ENCODE results near the gene SOCS3. TPM values are rescaled to one million over a fixed set of nuclear protein-coding genes. Genes with fewer than 3 reads are reported as not detected.

Gene SOCS3
- total RNA-seq, 2 experiments from 2014 or later, result 281 to 290 TPM

DNA sequence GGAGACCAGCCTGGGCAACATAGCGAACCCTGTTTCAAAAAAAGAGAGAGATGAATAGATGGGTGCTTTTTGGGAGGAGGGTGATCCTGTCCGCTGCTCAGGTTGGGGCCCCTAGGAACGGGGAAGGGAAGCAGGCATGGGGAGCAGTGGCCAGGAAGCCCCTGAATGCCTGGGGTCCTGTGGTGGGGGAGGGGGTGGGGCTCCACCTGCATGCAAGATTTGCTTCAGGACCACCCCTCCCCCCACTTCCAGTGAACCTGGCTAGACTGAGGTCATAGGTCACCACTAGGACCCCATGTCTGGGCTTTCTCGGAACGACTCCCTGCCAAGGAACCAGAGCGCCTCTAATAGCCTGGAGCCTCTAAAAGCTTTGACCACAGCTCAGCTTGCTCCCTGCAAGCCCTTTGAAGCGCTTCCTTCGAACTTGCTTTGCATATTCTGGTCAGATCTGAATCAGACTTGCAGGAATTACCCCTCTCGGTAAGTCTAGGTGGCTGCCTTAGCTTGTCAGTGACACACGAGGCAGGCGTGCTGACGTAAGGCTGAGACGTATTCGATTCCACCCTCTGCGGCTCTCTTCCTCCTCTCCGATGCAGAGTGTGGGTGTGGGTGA lies 3.7 kb downstream of the SOCS3 start:
- H3K4me1 Mint-ChIP-seq (ENCODE audit: low read depth), result peaks cover 47% of the 10 kb centered on the region
- H3K27me3 Mint-ChIP-seq (ENCODE audit: low read depth), result no peaks in the 10 kb centered on the region
- H3K27ac Mint-ChIP-seq, result peak overlapping the region; percentile 98
- intact Hi-C loops (cut with micrococcal nuclease), result loop anchor here (1.0 to 5.0 kb wide), 7 partner anchors 13 to 421 kb away; partner anchors contain the start of gene TMC6
- no peaks in the 10 kb centered on the region for H3K9me3 Mint-ChIP-seq
- peak; percentile 97 for DNase-seq
- peaks cover 50% of the 10 kb centered on the region for H3K36me3 Mint-ChIP-seq (ENCODE audit: low read depth)
- CTCF ChIA-PET, result interaction anchor here (1.0 to 1.1 kb wide), 2 partner anchors 8 to 65 kb away, joined by 3 read pairs; no protein-coding TSS in a partner anchor
- H3K4me3 Mint-ChIP-seq, result peak overlapping the region; percentile 92

DNA sequence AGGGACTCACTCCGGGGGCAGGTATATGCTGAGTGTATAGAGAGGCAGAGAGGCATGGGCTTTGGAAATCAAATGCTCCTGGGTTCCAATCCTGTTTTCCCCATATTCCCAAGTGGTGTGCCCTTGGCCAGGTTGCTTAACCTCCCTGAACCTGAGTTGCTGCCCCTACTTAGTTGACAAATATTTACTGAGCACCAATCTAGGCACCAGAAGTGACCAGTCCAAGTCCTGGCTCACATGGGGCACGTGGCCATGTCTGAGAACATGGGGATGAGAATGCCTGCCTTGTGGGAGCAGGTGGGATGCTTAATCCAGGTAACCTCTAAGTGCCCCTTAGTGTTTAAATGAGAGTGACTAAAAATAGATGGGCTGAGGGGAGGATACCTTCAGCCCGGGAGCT lies 4.2 kb downstream of the SOCS3 start:
- Mint-ChIP-seq H3K4me1 (ENCODE audit: low read depth) (peaks cover 42% of the 10 kb centered on the region), H3K4me3 (peak overlapping the region; percentile 92), H3K9me3 (no peaks in the 10 kb centered on the region), H3K36me3 (ENCODE audit: low read depth) (peaks cover 50% of the 10 kb centered on the region), H3K27me3 (ENCODE audit: low read depth) (no peaks in the 10 kb centered on the region), H3K27ac (peak overlapping the region; percentile 98)
- no peak for DNase-seq
- CTCF ChIA-PET, result interaction anchor here (1.0 to 1.1 kb wide), 2 partner anchors 9 to 66 kb away, joined by 3 read pairs; no protein-coding TSS in a partner anchor
- intact Hi-C loops (cut with micrococcal nuclease), result loop anchor here (1.0 to 5.0 kb wide), 7 partner anchors 12 to 422 kb away; partner anchors contain the start of gene TMC6

DNA sequence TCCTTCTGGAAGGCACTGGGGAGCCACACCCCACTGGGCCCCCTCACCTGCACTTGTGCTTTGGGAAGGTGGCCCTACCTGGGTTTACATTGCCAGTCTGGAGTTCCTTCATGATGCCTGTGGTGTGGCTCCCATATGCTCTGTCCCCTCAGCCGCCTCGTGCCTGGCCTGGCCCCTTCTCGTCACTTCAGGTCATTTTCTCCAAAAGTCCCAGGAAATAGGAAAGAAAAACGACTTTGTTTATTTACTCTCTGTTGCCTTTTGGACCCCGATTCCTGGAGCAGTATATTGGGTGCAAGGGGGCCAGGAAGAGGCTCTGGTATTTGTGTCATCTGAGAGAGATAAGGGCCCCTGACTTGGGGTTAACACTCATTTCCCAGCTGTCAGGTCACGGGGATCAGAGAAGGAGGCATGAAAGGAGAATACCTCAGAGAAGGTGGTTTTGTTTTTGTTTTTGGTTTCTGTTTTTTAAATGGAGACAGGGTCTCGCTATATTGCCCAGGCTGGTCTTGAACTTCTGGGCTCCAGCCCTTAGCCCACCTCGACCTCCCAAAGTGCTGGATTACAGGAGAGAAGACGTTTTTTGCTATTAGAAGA lies 4.7 kb downstream of the SOCS3 start:
- Mint-ChIP-seq H3K27me3 (ENCODE audit: low read depth) (no peaks in the 10 kb centered on the region), H3K36me3 (ENCODE audit: low read depth) (peaks cover 50% of the 10 kb centered on the region), H3K4me3 (peak overlapping the region; percentile 92), H3K4me1 (ENCODE audit: low read depth) (peaks cover 47% of the 10 kb centered on the region), H3K9me3 (no peaks in the 10 kb centered on the region), H3K27ac (peak overlapping the region; percentile 98)
- CTCF ChIA-PET, result no interaction called here
- DNase-seq, result peak; percentile 78
- intact Hi-C loops (cut with micrococcal nuclease), result loop anchor here (5.0 kb wide), 2 partner anchors 228 to 422 kb away; partner anchors contain the start of gene TMC6

DNA sequence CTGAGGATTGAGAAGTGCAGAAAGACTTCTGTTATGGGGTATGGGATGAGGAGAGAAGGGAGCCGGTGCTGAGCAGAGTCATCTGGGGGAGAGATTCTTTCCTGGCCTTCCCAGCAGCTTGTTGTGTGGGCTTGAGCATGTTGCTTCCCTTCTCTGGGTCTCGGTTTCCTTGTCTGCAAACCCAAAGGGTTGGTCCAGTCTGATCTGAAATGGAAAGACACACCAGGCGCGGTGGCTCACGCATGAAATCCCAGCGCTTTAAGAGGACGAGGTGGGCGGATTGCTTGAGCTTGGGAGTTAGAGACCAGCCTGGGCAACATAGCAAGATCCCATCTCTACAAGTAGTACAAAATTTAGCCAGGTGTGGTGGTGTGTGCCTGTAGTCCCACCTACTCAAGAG lies 6.0 kb downstream of the SOCS3 start:
- Mint-ChIP-seq H3K27ac (peak overlapping the region; percentile 36), H3K27me3 (ENCODE audit: low read depth) (no peaks in the 10 kb centered on the region), H3K4me1 (ENCODE audit: low read depth) (peaks cover 52% of the 10 kb centered on the region), H3K4me3 (peak overlapping the region; percentile 73), H3K36me3 (ENCODE audit: low read depth) (peaks cover 44% of the 10 kb centered on the region), H3K9me3 (no peaks in the 10 kb centered on the region)
- CTCF ChIA-PET, result interaction anchor here (0.9 kb wide), 1 partner anchor 18 kb away, joined by 3 read pairs; no protein-coding TSS in a partner anchor
- no peak for DNase-seq
- intact Hi-C loops (cut with micrococcal nuclease), result no loop called here

DNA sequence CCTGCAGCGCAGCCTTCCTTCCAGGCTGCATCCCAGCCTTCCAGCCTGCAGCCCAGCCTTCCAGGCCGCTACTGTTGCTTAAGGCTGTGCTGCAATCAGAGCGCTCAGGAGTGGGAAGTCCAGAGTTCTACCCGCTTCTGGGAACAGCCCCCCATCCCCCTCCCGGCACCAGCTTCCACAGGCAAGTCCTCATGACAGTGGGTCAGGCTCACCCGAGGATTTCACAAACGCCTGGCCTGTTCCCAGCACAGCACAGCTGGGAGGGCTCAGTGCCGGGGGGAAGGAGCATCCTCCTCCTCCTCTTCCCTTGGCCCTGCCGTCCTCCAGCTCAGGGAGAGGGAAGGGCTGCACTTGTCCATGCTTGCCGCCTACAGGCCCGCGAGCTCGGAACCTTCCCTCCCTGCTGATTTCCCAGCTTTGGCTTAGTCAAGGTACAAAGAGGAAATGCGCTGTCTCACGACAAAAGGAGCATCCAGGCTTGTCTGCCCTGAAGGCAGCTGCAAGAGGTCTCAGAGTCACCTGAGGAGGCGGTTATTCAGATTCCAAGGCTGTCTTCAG lies 8.3 kb downstream of the SOCS3 start:
- Mint-ChIP-seq H3K4me1 (ENCODE audit: low read depth) (peaks cover 71% of the 10 kb centered on the region), H3K27ac (no peak overlapping the region), H3K27me3 (ENCODE audit: low read depth) (no peaks in the 10 kb centered on the region), H3K36me3 (ENCODE audit: low read depth) (peaks cover 22% of the 10 kb centered on the region), H3K9me3 (no peaks in the 10 kb centered on the region), H3K4me3 (peak overlapping the region; percentile 18)
- no peak for DNase-seq
- intact Hi-C loops (cut with micrococcal nuclease), result no loop called here
- CTCF ChIA-PET, result no interaction called here

DNA sequence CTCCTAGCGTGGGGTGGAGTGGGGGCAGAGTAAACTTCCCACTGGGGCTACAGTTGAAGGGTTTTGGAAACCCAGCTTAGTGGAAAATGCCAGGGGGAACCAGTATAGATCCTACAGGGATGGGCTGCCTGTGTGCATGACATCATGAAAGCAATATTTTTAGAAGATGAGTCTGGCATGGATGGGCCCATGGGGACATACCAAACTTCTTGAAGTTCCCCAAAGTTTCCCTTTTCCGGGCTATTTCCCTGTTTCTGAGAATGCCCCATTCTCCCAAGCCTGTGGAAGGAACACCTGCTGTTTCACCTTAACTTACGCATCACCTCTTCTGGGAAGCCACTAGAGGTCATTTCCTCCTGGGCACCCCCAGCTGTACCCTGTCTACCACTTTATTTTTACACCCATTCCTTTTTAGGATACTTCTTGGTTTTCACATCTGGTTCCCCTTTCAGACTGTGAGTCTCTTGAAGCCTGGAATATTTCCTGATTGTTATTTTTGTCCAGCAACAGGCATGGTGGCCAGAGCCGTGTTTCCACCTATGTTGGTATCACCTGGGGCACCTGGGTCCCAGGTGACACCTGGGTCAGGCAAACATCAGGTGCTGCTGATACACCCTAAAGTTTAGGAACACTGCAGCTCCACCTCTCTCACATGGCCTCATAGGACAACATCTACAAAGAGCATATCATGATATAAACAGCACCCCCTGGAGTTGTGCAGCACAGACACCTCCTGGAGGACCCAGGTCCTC lies 9.8 kb downstream of the SOCS3 start:
- intact Hi-C loops (cut with micrococcal nuclease), result no loop called here
- CTCF ChIA-PET, result interaction anchor here (0.6 to 1.3 kb wide), 2 partner anchors 33 to 34 kb away, joined by 3 read pairs; no protein-coding TSS in a partner anchor
- DNase-seq, result peak; percentile 42
- no peak overlapping the region for H3K4me3 Mint-ChIP-seq
- H3K27ac Mint-ChIP-seq, result peak overlapping the region; percentile 34
- H3K4me1 Mint-ChIP-seq (ENCODE audit: low read depth), result peaks cover 68% of the 10 kb centered on the region
- no peaks in the 10 kb centered on the region for H3K9me3 Mint-ChIP-seq
- H3K36me3 Mint-ChIP-seq (ENCODE audit: low read depth), result peaks cover 7% of the 10 kb centered on the region
- H3K27me3 Mint-ChIP-seq (ENCODE audit: low read depth), result no peaks in the 10 kb centered on the region

GRCh38 chr17:78348055-78348770 lies 11.7 kb downstream of the SOCS3 start:
- CTCF ChIA-PET, result interaction anchor here (0.6 to 0.7 kb wide), 3 partner anchors 32 to 204 kb away, joined by 3 to 4 read pairs (median 3); no protein-coding TSS in a partner anchor
- intact Hi-C loops (cut with micrococcal nuclease), result no loop called here
- H3K9me3 Mint-ChIP-seq, result no peaks in the 10 kb centered on the region

GRCh38 chr17:78347453-78347852 lies 12.4 kb downstream of the SOCS3 start:
- Mint-ChIP-seq H3K4me3 (no peak overlapping the region), H3K36me3 (ENCODE audit: low read depth) (no peaks in the 10 kb centered on the region), H3K27ac (no peak overlapping the region), H3K4me1 (ENCODE audit: low read depth) (peaks cover 72% of the 10 kb centered on the region), H3K27me3 (ENCODE audit: low read depth) (no peaks in the 10 kb centered on the region), H3K9me3 (no peaks in the 10 kb centered on the region)
- intact Hi-C loops (cut with micrococcal nuclease), result no loop called here
- CTCF ChIA-PET, result interaction anchor here (0.6 to 0.7 kb wide), 2 partner anchors 32 to 59 kb away, joined by 3 read pairs; no protein-coding TSS in a partner anchor
- no peak for DNase-seq

More at GRCh38 chr17:78348055-78348770, 11.7 kb downstream of the SOCS3 start:
- DNase-seq, result no peak
- no peak overlapping the region for H3K4me3 Mint-ChIP-seq
- no peaks in the 10 kb centered on the region for H3K27me3 Mint-ChIP-seq (ENCODE audit: low read depth)
- no peaks in the 10 kb centered on the region for H3K36me3 Mint-ChIP-seq (ENCODE audit: low read depth)
- peaks cover 68% of the 10 kb centered on the region for H3K4me1 Mint-ChIP-seq (ENCODE audit: low read depth)
- peak overlapping the region; percentile 28 for H3K27ac Mint-ChIP-seq

GRCh38 chr17:78346605-78347250 lies 13.1 kb downstream of the SOCS3 start:
- Mint-ChIP-seq H3K4me3 (no peak overlapping the region), H3K4me1 (ENCODE audit: low read depth) (peaks cover 69% of the 10 kb centered on the region)

DNA sequence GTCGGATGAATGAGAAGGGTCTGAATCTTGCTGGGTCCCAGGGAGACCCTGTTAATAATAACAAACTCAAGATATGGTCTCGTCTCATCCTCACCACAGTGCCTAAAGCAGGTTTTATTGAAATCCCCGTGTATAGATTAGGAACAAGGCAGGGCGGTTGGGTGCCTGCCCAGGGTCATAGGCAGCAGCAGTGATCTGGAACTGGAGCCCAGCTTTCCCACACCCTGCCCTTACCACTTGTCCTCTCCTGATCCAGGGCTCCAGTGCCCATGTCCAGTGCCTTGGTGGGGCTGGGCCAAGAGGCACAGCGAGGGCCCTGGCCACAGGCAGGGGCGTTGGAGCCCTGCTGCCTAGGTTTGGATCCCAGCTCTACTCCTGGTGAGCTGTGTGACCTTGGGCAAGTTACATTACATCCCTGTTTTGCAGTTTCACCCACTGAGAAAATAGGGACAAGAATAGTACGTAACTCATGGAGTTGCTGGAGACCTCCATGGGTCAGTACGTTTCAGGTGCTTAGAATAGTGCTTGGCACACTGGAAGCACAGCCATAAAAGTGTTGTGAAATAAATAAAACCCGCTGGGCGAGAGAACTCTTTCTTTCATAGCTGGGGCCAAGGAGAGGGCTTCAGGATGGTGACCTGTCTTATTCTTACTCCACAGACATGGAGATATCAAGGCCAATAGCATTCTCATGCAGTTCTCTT lies 13.9 kb downstream of the SOCS3 start:
- Mint-ChIP-seq H3K27ac (no peak overlapping the region), H3K4me3 (no peak overlapping the region), H3K4me1 (ENCODE audit: low read depth) (peaks cover 66% of the 10 kb centered on the region), H3K9me3 (no peaks in the 10 kb centered on the region), H3K36me3 (ENCODE audit: low read depth) (no peaks in the 10 kb centered on the region), H3K27me3 (ENCODE audit: low read depth) (no peaks in the 10 kb centered on the region)
- intact Hi-C loops (cut with micrococcal nuclease), result no loop called here
- DNase-seq, result no peak
- CTCF ChIA-PET, result interaction anchor here (0.6 kb wide), 1 partner anchor 15 kb away, joined by 3 read pairs; no protein-coding TSS in a partner anchor

More at GRCh38 chr17:78346605-78347250, 13.1 kb downstream of the SOCS3 start:
- CTCF ChIA-PET, result no interaction called here
- intact Hi-C loops (cut with micrococcal nuclease), result no loop called here
- no peak for DNase-seq
- H3K27ac Mint-ChIP-seq, result no peak overlapping the region
- H3K27me3 Mint-ChIP-seq (ENCODE audit: low read depth), result no peaks in the 10 kb centered on the region
- no peaks in the 10 kb centered on the region for H3K9me3 Mint-ChIP-seq
- no peaks in the 10 kb centered on the region for H3K36me3 Mint-ChIP-seq (ENCODE audit: low read depth)

DNA sequence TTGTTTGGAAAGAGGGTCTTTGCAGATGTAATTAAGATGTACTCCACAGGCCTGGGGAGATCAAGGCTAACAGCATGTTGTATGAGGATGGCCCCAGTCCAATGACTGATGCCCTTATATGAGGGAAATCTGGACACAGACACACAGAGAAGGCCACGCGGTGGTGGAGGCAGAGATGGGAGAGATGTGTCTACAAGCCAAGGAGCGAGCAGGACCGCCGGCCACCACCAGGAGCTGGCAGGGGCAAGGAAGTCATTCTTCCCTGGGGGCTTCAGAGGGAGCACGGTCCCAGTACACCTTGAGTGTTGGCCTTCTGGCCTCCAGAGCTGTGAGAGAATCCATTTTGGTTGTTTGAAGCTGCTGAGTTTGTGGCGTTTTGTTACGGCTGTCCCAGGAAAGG lies 14.7 kb downstream of the SOCS3 start:
- intact Hi-C loops (cut with micrococcal nuclease), result no loop called here
- H3K27ac Mint-ChIP-seq, result peak overlapping the region; percentile 57
- H3K36me3 Mint-ChIP-seq (ENCODE audit: low read depth), result no peaks in the 10 kb centered on the region
- no peak overlapping the region for H3K4me3 Mint-ChIP-seq
- CTCF ChIA-PET, result interaction anchor here (0.6 to 1.2 kb wide), 4 partner anchors 11 to 27 kb away, joined by 3 to 4 read pairs (median 3); no protein-coding TSS in a partner anchor
- peaks cover 68% of the 10 kb centered on the region for H3K4me1 Mint-ChIP-seq (ENCODE audit: low read depth)
- DNase-seq, result no peak
- no peaks in the 10 kb centered on the region for H3K9me3 Mint-ChIP-seq
- H3K27me3 Mint-ChIP-seq (ENCODE audit: low read depth), result no peaks in the 10 kb centered on the region

All from activated naive CD4-positive, alpha-beta T cell treated with anti-CD3 and anti-CD28 coated beads for 36 hours (primary cell).